Kidney glomerular epithelial cell (primary cell): Measurements from ENCODE around the gene TCHP.

Experiments
- DNase-seq: peaks from one replicate; lab custom pipeline; 2025; lab: John Stamatoyannopoulos, UW

The TCHP gene

GRCh38 chr12:109961612-109962011 is 61.5 kb downstream of the TCHP start:
- no peak for DNase-seq

- no peak for DNase-seq
Measured at GRCh38 chr12:109962398-109962797, 62.3 kb downstream of the TCHP start.

GRCh38 chr12:109963330-109963729 is 63.3 kb downstream of the TCHP start:
- no peak for DNase-seq

- DNase-seq, result no peak
Measured at GRCh38 chr12:109963743-109964429, 63.8 kb downstream of the TCHP start.

- no peak for DNase-seq
Measured at GRCh38 chr12:109966546-109966945, 66.5 kb downstream of the TCHP start.

GRCh38 chr12:109967383-109968031 is 67.4 kb downstream of the TCHP start:
- no peak for DNase-seq
